ENCODE data around the gene BIN2.

BIN2 gene

DNA sequence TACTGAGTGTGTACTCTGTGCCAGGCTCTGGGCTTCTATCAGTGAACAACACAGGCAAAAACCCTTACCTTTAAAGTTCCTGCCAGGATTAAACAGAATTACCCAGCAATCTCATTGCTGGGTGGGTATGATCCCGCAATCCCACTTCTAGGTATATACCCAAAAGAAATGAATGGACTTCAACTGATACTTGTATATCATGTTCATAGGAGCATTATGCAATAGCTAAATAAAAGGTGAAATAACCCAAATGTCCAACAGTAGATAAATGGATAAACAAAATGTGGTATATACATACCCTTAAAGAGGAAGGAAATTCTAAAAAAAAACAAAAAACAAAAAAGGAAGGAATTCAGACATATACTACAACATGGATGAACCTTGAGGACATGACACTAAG lies 70.7 kb downstream of the BIN2 start:
- DNase-seq = no peak

DNA sequence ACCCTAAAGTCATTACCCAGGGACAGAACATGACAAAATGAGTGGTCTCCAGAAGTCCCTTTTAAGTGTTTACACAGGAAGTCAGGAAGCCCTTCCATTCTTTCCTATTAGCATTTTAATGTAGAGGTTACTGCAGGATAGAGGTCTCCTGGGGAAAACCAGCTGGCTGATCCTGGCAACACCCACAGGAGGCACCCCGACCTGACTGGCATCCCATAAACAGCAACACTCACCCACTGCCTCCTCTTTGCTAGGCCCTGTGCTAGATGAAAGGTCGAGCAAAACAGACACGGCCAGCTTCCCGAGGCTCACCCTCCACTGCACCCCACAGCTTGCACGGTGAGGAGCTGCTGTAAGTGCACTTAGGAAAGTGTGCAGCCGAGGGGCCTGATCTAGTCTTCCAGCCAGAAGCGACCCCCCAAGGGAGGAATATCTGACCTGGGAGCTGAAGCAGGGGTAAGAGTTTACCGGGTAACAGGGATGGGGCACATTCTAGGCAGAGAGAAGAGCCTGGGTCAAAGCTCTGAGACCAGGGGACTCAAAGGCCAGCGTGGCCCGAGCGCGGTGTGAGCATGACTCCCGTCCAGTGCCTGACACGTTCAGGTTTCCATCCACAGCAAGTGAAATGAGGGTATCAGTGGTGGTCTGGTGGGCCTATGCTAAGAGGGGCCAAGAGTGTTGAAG lies 76.3 kb downstream of the BIN2 start:
- DNase-seq = no peak

DNA sequence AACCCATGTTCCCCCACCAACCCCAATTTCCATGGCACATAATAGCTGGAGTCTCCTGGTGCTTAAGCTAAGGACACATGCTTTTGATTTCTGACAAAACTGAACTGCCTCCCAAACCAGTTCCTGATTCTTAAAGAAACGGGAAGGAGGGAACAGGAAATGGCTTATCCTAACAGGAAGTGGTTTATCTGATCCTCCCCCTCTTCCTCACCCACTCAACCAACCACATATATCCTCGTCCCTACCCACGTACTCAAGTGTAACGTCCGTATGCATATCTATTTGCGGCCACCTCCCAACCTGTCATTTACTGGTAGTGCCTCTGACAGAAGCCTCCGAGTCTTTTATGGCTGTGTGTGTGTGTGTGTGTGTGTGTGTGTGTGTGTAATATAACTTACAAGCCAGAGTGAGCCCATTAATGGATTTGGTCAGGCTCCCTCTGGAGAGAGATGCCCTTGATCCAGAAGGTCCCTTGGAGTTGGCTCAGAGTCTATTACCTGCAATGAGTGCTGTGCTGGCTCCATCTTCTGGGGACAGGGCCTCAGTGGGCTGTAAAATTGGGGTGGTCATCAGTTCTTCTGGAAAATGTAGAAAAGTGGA lies 77.6 kb downstream of the BIN2 start:
- peak; percentile 64 for DNase-seq

DNA sequence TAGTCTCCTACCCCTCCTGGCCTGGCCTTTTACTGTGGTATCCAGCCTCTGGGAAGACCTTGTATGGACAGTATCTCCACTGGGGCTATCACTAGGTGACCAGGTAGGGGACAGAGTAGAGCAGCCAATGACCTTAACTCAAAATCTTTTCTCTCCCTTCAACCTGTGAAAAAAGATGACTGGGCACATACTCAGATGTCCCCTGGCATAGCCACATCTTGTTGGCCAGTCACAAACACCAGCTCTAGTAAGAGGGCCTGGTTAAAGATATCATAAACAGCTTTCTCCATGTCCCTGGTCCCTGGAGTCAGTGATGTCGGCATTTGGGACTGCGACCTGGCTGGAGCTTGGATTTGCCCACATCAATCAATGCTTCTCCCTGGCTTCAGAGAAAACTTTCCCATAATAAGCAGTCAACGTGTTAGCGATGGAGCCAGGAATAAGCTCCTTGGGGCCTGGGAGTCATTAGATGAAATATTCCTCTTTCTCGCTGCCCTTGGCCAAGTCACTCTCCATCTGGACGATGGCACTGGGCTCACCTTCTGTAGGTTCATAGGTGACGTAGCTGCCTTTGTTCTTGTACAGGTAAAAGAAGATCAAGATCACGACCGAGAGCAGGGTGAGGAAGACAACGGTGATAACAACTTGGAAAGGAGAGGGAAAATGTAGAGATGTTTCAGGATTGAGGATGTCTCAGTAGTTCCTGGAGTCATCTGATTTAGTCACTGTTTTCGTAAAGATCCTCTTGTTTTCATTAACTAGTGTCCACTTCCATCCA lies 78.3 kb downstream of the BIN2 start:
- DNase-seq = no peak

GRCh38 chr12:51244269-51244668 lies 79.7 kb downstream of the BIN2 start:
- DNase-seq = peak; percentile 40

DNA sequence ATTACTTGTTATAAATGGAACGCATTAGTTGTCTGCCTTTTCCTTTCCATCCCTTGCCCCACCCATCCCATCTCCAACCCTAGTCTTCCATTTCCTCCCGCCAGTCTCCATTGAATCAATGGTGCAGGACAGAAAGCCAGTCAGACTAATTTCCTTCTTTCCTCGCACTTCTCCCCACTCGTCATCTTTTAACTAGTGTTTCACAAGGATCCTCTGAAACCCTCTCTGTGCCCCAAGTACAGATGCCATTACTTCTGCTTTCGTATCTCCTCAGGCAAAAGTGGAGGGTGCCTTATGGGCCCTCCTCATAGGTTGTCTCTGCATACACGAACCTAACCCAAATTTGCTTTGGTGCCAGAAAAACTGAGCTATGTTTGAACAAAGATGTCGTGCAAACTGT lies 81.1 kb downstream of the BIN2 start:
- no peak for DNase-seq

DNA sequence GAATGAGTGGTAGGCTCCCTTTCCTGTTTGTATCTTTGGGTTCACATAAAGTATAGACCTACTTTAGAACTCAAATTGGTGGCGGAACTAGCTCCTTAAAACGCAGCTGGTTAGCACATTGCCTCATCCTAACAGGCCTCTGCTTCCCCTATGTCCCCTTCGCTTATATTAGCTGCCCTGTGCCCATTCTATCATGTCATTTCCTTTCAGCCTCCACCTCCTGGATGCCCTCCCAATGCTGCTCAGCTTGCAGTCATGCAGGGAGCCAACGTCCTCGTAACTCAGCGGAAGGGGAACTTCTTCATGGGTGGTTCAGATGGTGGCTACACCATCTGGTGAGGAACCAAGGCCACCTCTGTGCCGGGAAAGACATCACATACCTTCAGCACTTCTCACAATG lies 81.9 kb downstream of the BIN2 start:
- DNase-seq = no peak

- DNase-seq = peak; percentile 74
These were observed 83.0 kb downstream of the BIN2 start for GRCh38 chr12:51240971-51241370.

GRCh38 chr12:51238510-51239334 lies 85.3 kb downstream of the BIN2 start, which contains the start of gene DAZAP2:
Gene DAZAP2, plus strand, starts transcription at chr12:51238826. Its CDS starts 82 bp downstream, at chr12:51238908.
- peak; percentile 96 for DNase-seq

- no peak for DNase-seq
These were observed 85.9 kb downstream of the BIN2 start for GRCh38 chr12:51238037-51238509.

DNA sequence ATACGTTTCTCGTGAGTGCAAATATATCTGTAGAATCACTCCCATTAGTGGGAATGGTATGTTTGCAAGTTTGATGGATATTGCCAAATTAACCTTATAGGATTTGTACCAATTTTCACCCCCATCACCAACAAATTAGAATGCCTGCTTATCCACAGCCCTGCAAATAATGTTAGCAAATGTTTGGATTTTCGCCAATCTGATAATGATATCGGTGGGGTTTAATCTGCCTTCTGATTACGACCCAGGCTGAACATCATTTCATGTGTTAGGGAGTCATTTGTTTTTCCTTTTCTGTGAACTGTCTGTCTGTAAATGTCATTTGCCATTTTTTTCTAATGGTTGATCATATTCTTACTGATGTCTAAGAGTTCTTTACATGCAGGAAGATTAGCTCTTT lies 89.4 kb downstream of the BIN2 start:
- DNase-seq = no peak

DNA sequence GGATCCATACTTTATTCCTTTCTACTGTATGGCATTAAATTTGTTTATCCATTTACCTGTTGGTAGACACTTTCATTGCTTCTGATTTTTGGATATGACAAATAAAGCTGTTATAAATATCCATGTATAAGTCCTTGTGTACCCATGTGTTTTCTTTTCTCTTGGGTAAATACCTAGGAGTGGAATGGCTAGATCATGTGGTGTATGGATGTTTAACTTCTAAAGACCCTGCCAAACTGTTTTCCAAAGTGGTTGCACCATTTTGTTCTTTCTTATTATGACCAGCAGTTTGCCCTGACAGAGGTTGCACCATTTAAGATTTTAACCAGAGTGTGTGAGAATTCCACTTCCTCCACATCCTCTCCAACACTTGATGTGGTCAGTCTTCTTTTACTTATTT lies 91.3 kb downstream of the BIN2 start:
- DNase-seq = no peak

Data from EL (cell line).